HepG2 (cell line): Measurements from ENCODE around the gene ALPK1. TPM values are rescaled to one million over a fixed set of nuclear protein-coding genes. Genes with fewer than 3 reads are reported as not detected.

Experiments used
- ATAC-seq: fragments of 200-7000 bp; cut with Tn5 transposase; 3 replicates; pipeline ENCODE4 v1.9.1; 2020; ENCODE audit warnings: mild to moderate bottlenecking, moderate library complexity
- BruUV-seq: library from RNA; stranded (reverse); fragments of 400-500 nt; replicated peaks from 2 replicates; lab custom pipeline; 2021; lab: Mats Ljungman, UMichigan
- CTCF ChIA-PET: fragments of 300-600 bp; formaldehyde crosslinking; extraction: SDS; loops from one replicate; lab custom pipeline; 2021; ENCODE audit warnings: low total read pairs, inconsistent platforms, low intra/inter-chr PET ratio; lab: Yijun Ruan, JAX
- POLR2A ChIA-PET: fragments of 350-600 bp; sonication (Branson Sonifier 250); formaldehyde crosslinking; loops from one replicate; lab custom pipeline; 2020; ENCODE audit warnings: antibody characterized with exemption, inconsistent platforms; lab: Yijun Ruan, JAX
- DNase-seq: peaks from one replicate; pipeline ENCODE4 v3.0.0-alpha.2; 2015; ENCODE audit warnings: low spot score
- FAIRE-seq: peaks from 3 replicates; lab custom pipeline; 2011; peaks lifted over from hg19 to GRCh38; lab: Jason Lieb, UNC
- H2AFZ ChIP-seq: one replicate; pipeline ENCODE4 v1.6.1; 2011; ENCODE audit warnings: low read length, inconsistent platforms
- H3K27ac ChIP-seq: fragments of 300-600 bp; 3 replicates; pipeline ENCODE4 v1.8.0; 2011; ENCODE audit warnings: mixed run types, mild to moderate bottlenecking, mixed read lengths, low read length, inconsistent platforms; ENCODE audit not compliant: insufficient read depth; ENCODE audit errors: extremely low read length
- H3K27me3 ChIP-seq, 2 experiments: fragments of 200-600 bp in 1 of 2; 2 replicates in 1 of 2; 3 replicates in 1 of 2; pipeline versions ENCODE4 v1.6.0 to v1.8.0; 2011; ENCODE audit warnings: low read length in 2 of 2, mild to moderate bottlenecking in 2 of 2, moderate library complexity in 2 of 2, inconsistent platforms in 1 of 2; ENCODE audit not compliant: insufficient read depth in 2 of 2, control insufficient read depth in 1 of 2
- H3K36me3 ChIP-seq, 2 experiments: fragments of 200-600 bp in 1 of 2; replicated peaks in 1 of 2; 2 replicates in 1 of 2; 3 replicates in 1 of 2; pipeline versions ENCODE4 v1.5.1 to v1.8.0; 2011; ENCODE audit warnings: low read length in 2 of 2, inconsistent platforms in 1 of 2; ENCODE audit not compliant: insufficient read depth in 2 of 2, control insufficient read depth in 1 of 2
- H3K4me1 ChIP-seq: 2 replicates; pipeline ENCODE4 v1.5.1; 2012; ENCODE audit warnings: low read length, inconsistent platforms; ENCODE audit not compliant: insufficient read depth
- H3K4me2 ChIP-seq: 2 replicates; pipeline ENCODE4 v1.6.0; 2011; ENCODE audit warnings: low read depth, low read length, inconsistent platforms
- H3K4me3 ChIP-seq, 3 experiments: fragments of 200-600 bp in 1 of 3; sonication (generic), shearing (Covaris generic) in 1 of 3; replicated peaks in 1 of 3; 2 replicates each; pipeline ENCODE4 v1.5.1; 2011 to 2016; ENCODE audit warnings: low read length in 3 of 3, inconsistent platforms in 2 of 3, low read depth in 2 of 3, mild to moderate bottlenecking in 2 of 3, control low read depth in 1 of 3, mixed read lengths in 1 of 3; ENCODE audit not compliant: insufficient read depth in 1 of 3
- H3K79me2 ChIP-seq: one replicate; pipeline ENCODE4 v1.6.1; 2011; ENCODE audit warnings: low read length, inconsistent platforms; ENCODE audit not compliant: insufficient read depth
- H3K9ac ChIP-seq: 2 replicates; pipeline ENCODE4 v1.6.0; 2011; ENCODE audit warnings: mild to moderate bottlenecking, low read depth, low read length, inconsistent platforms; ENCODE audit not compliant: insufficient read depth
- H3K9me3 ChIP-seq: 2 replicates; pipeline ENCODE4 v1.5.1; 2012; ENCODE audit warnings: mild to moderate bottlenecking, low read length
- H4K20me1 ChIP-seq: 2 replicates; pipeline ENCODE4 v1.6.0; 2011; ENCODE audit warnings: inconsistent platforms, mild to moderate bottlenecking, low read length, moderate library complexity; ENCODE audit not compliant: insufficient read depth
- HNRNPUL1 ChIP-seq: fragments of 200-400 bp; formaldehyde crosslinking; IDR thresholded peaks from 2 replicates; pipeline ENCODE4 v1.6.1; 2017; ENCODE audit warnings: low read depth, mild to moderate bottlenecking, low read length, moderate library complexity
- KAT8 ChIP-seq: IDR thresholded peaks from 2 replicates; pipeline ENCODE4 v1.6.1; 2016; ENCODE audit warnings: missing genetic modification reagents, missing compliant biosample characterization
- MTA1 ChIP-seq: sonication (generic); formaldehyde crosslinking; IDR thresholded peaks from 2 replicates; pipeline ENCODE4 v1.4.0; 2020; ENCODE audit warnings: missing genetic modification reagents, mild to moderate bottlenecking, borderline replicate concordance
- RFX3 ChIP-seq: IDR thresholded peaks from 2 replicates; pipeline ENCODE4 v1.6.1; 2016; ENCODE audit warnings: missing biosample characterization, missing genetic modification reagents
- SOX13 ChIP-seq, 3 experiments: fragments of 450-650 bp in 1 of 3; sonication (generic) in 1 of 3; formaldehyde crosslinking in 1 of 3; IDR thresholded peaks in 2 of 3; conservative IDR thresholded peaks in 1 of 3; 2 replicates each; pipeline versions ENCODE4 v1.5.0 to v1.6.1; 2016 to 2020; ENCODE audit warnings: antibody characterized with exemption in 1 of 3, mild to moderate bottlenecking in 1 of 3, missing compliant biosample characterization in 1 of 3, missing genetic modification reagents in 1 of 3, moderate library complexity in 1 of 3
- YEATS2 ChIP-seq: sonication (generic); formaldehyde crosslinking; IDR thresholded peaks from 2 replicates; pipeline ENCODE4 v1.4.0; 2020; ENCODE audit warnings: missing genetic modification reagents, borderline replicate concordance
- ZFP91 ChIP-seq: sonication (generic); formaldehyde crosslinking; IDR thresholded peaks from 2 replicates; pipeline ENCODE4 v1.9.0; 2022; ENCODE audit warnings: missing genetic modification reagents, mild to moderate bottlenecking, borderline replicate concordance
- ZNF275 ChIP-seq: sonication (generic); formaldehyde crosslinking; IDR thresholded peaks from 2 replicates; pipeline ENCODE4 v1.8.0; 2022; ENCODE audit warnings: missing genetic modification reagents, mild to moderate bottlenecking, inconsistent platforms, borderline replicate concordance
- WGBS: methylation state at CpG from one replicate; pipeline ENCODE4 v1.1.6; 2017; ENCODE audit warnings: low lambda C conversion rate; 5-methylcytosine and 5-hydroxymethylcytosine counted together
- in situ Hi-C: cut with HindIII; loops from 2 replicates; pipeline ENCODE4 v1.10.0; 2017; ENCODE audit warnings: low pct_unique_long_range_greater_than_20kb; ENCODE audit not compliant: extremely low pct_ligation_motif_present
- intact Hi-C: fragments of 100-400 bp; cut with micrococcal nuclease; formaldehyde crosslinking; loops from one replicate; pipeline ENCODE4 v1.10.0; 2022; ENCODE audit not compliant: unreplicated experiment
- polyA plus RNA-seq, 8 experiments: library from polyadenylated mRNA; depleted of rRNA in 3 of 8; stranded (reverse) in 7 of 8; unstranded in 1 of 8; fragments of >200 nt; fragmentation: Illumina TruSeq in 4 of 8; extraction: Trizol in 4 of 8; gene quantifications; 2 replicates each; pipeline versions ENCODE4 v1.2.1 to v1.2.3, GENCODE V29; 2011 to 2016; ENCODE audit warnings: low read depth in 4 of 8, missing spikeins in 1 of 8, mixed read lengths in 1 of 8; ENCODE audit not compliant: insufficient read depth in 1 of 8
- total RNA-seq, 5 experiments: library from RNA; depleted of rRNA; stranded (reverse); fragments of >200 nt; fragmentation: Illumina TruSeq; extraction: Trizol; gene quantifications; 2 replicates each; pipeline ENCODE4 v1.2.3, GENCODE V29; 2016; ENCODE audit warnings: low read depth in 1 of 5

The ALPK1 gene
- total and polyA plus RNA-seq, 2 of the 13 experiments (the other 11 are each of a cell fraction or from before 2014, with no cell fraction given) = 0.61 to 1.3 TPM

- POLR2A ChIA-PET = no interaction called here
- H3K27me3 ChIP-seq = no peaks in the 10 kb centered on the region
- CTCF ChIA-PET = interaction anchor here (1.2 kb wide), 1 partner anchor 223 kb away, joined by 5 read pairs; no protein-coding TSS in a partner anchor
- FAIRE-seq = no peak
- H3K9me3 ChIP-seq = no peaks in the 10 kb centered on the region
- H3K4me3 ChIP-seq = no peak overlapping the region
- TF ChIP-seq HNRNPUL1 (no peak), KAT8 (CRISPR knock-in tag) (no peak), ZNF275 (CRISPR knock-in tag) (no peak), RFX3 (CRISPR knock-in tag) (no peak), ZFP91 (no peak), SOX13 (IDR thresholded peaks at IDR 0.05) (no peak), SOX13 (CRISPR knock-in tag; conservative IDR thresholded peaks at IDR 0.05 in 1 of 2, IDR thresholded peaks at IDR 0.05 in 1 of 2) (no peak), MTA1 (no peak), YEATS2 (CRISPR knock-in tag) (no peak)
- in situ Hi-C loops (loop anchor here (10.0 kb wide), 1 partner anchor 282 kb away; no protein-coding TSS in a partner anchor), intact Hi-C loops (loop anchor here (2.0 kb wide), 1 partner anchor 224 kb away; no protein-coding TSS in a partner anchor)
- H3K4me1 ChIP-seq = no peaks in the 10 kb centered on the region
- no peaks in the 10 kb centered on the region for H3K36me3 ChIP-seq
- H2AFZ ChIP-seq = no peak overlapping the region
- whole genome bisulfite sequencing = 74% methylated on average over 3 of the region's 3 CpGs
- H3K9ac ChIP-seq = no peak overlapping the region
- H4K20me1 ChIP-seq = no peaks in the 10 kb centered on the region
- H3K4me2 ChIP-seq = no peak overlapping the region
- no peak overlapping the region for H3K27ac ChIP-seq
- ATAC-seq = no peak
- no TSS peak for BruUV-seq
- no peak for DNase-seq
- H3K79me2 ChIP-seq = no peaks in the 10 kb centered on the region
Observed at GRCh38 chr4:112322866-112323265, 25.7 kb downstream of the ALPK1 start.
